Measurements from ENCODE around the gene DOCK9. TPM values are rescaled to one million over a fixed set of nuclear protein-coding genes. Genes with fewer than 3 reads are reported as not detected.

DOCK9 gene
- total and polyA plus RNA-seq, 2 donors (not counting 1 experiment from before 2014, with no cell fraction given), result 18.5 to 28.0 TPM

GRCh38 chr13:98965325-98965724, 12.5 kb downstream of the DOCK9 start:
- Histone ChIP-seq H4K20me1 (ENCODE audit: control insufficient read depth, insufficient read depth, low read length, poor library complexity, severe bottlenecking) (no peaks in the 10 kb centered on the region), H3K4me2 (replicated peaks; ENCODE audit: low read depth, low read length, poor library complexity, severe bottlenecking) (no peak overlapping the region), H3K9me3 (ENCODE audit: control extremely low read depth in 1 of 3, control insufficient read depth in 2 of 3, insufficient read depth in 1 of 3, low read length in 2 of 3) (no peaks in the 10 kb centered on the region), H3K9ac (ENCODE audit: low read length) (no peak overlapping the region), H3K27me3 (replicated peaks in 1 of 4; ENCODE audit: control extremely low read depth in 1 of 4, control insufficient read depth in 3 of 4, insufficient read depth in 4 of 4, low read length in 3 of 4) (no peaks in the 10 kb centered on the region), H3K4me3 (ENCODE audit: control extremely low read depth in 1 of 5, extremely low read depth in 1 of 5, insufficient read depth in 1 of 5, low read depth in 2 of 5, low read length in 4 of 5) (no peak overlapping the region), H3K36me3 (replicated peaks in 1 of 2; ENCODE audit: control extremely low read depth in 1 of 2, control insufficient read depth in 1 of 2, extremely low read depth in 1 of 2, insufficient read depth in 2 of 2, low read length in 1 of 2) (no peaks in the 10 kb centered on the region), H2AFZ (ENCODE audit: insufficient read depth, low read depth, low read length, poor library complexity, severe bottlenecking) (no peak overlapping the region), H3K79me2 (ENCODE audit: control insufficient read depth, insufficient read depth, low read length) (no peaks in the 10 kb centered on the region), H3K27ac (ENCODE audit: low read length in 2 of 2) (no peak overlapping the region), H3K4me1 (ENCODE audit: control insufficient read depth in 2 of 2, insufficient read depth in 2 of 2, low read length in 2 of 2) (no peaks in the 10 kb centered on the region)
- ATAC-seq (ENCODE audit: low read depth) (no peak), DNase-seq (no peak)
- Mint-ChIP-seq H3K4me1 (no peaks in the 10 kb centered on the region), H3K27me3 (no peaks in the 10 kb centered on the region), H3K9me3 (ENCODE audit: insufficient read depth) (no peaks in the 10 kb centered on the region), H3K4me3 (no peak overlapping the region), H3K27ac (no peak overlapping the region)
- no CpG with 5 or more reads among the region's 2 CpGs for WGBS (ENCODE audit: insufficient coverage)
- ChIA-PET CTCF (no interaction called here), POLR2A (no interaction called here)
- TF ChIP-seq CTCF (IDR thresholded peaks at IDR 0.05) (no peak), EZH2 (IDR thresholded peaks at IDR 0.05; ENCODE audit: borderline replicate concordance, insufficient read depth, low read depth, low read length, poor library complexity, severe bottlenecking) (no peak)
- intact Hi-C loops (cut with micrococcal nuclease), result no loop called here

- Histone ChIP-seq H3K4me3 (ENCODE audit: control extremely low read depth in 1 of 5, extremely low read depth in 1 of 5, insufficient read depth in 1 of 5, low read depth in 2 of 5, low read length in 4 of 5) (no peak overlapping the region), H3K79me2 (ENCODE audit: control insufficient read depth, insufficient read depth, low read length) (no peaks in the 10 kb centered on the region), H3K27me3 (replicated peaks in 1 of 4; ENCODE audit: control extremely low read depth in 1 of 4, control insufficient read depth in 3 of 4, insufficient read depth in 4 of 4, low read length in 3 of 4) (no peaks in the 10 kb centered on the region), H2AFZ (ENCODE audit: insufficient read depth, low read depth, low read length, poor library complexity, severe bottlenecking) (no peak overlapping the region), H3K9ac (ENCODE audit: low read length) (no peak overlapping the region), H4K20me1 (ENCODE audit: control insufficient read depth, insufficient read depth, low read length, poor library complexity, severe bottlenecking) (no peaks in the 10 kb centered on the region), H3K9me3 (ENCODE audit: control extremely low read depth in 1 of 3, control insufficient read depth in 2 of 3, insufficient read depth in 1 of 3, low read length in 2 of 3) (no peaks in the 10 kb centered on the region), H3K4me2 (replicated peaks; ENCODE audit: low read depth, low read length, poor library complexity, severe bottlenecking) (no peak overlapping the region), H3K36me3 (replicated peaks in 1 of 2; ENCODE audit: control extremely low read depth in 1 of 2, control insufficient read depth in 1 of 2, extremely low read depth in 1 of 2, insufficient read depth in 2 of 2, low read length in 1 of 2) (no peaks in the 10 kb centered on the region), H3K27ac (ENCODE audit: low read length in 2 of 2) (no peak overlapping the region), H3K4me1 (ENCODE audit: control insufficient read depth in 2 of 2, insufficient read depth in 2 of 2, low read length in 2 of 2) (no peaks in the 10 kb centered on the region)
- CTCF ChIA-PET, result no interaction called here
- WGBS (ENCODE audit: insufficient coverage), result 90% methylated on average over 1 of the region's 2 CpGs
- intact Hi-C loops (cut with micrococcal nuclease), result no loop called here
- H3K9me3 Mint-ChIP-seq (ENCODE audit: insufficient read depth), result no peaks in the 10 kb centered on the region
- no peak for DNase-seq
- H3K4me3 Mint-ChIP-seq, result no peak overlapping the region
- POLR2A ChIA-PET, result no interaction called here
- no peaks in the 10 kb centered on the region for H3K27me3 Mint-ChIP-seq
- no peak for ATAC-seq (ENCODE audit: low read depth)
- no peak overlapping the region for H3K27ac Mint-ChIP-seq
- no peaks in the 10 kb centered on the region for H3K4me1 Mint-ChIP-seq
- TF ChIP-seq CTCF (IDR thresholded peaks at IDR 0.05), result no peak
- TF ChIP-seq EZH2 (IDR thresholded peaks at IDR 0.05; ENCODE audit: borderline replicate concordance, insufficient read depth, low read depth, low read length, poor library complexity, severe bottlenecking), result no peak
These were observed 13.9 kb downstream of the DOCK9 start for GRCh38 chr13:98963917-98964316.
